Gastrocnemius medialis (tissue), 4 donors: ENCODE measurements around the gene PEX26.
A peak's percentile ranks its signal among the peaks of the same experiment; 100 is the strongest.

Source experiments
- POLR2A ChIP-seq, 2 donors: fragments of 450-650 bp; IDR thresholded peaks; one replicate each; pipeline ENCODE4 v1.6.1; 2017; ENCODE audit warnings: antibody characterized with exemption in 2 of 2, mild to moderate bottlenecking in 2 of 2, moderate library complexity in 2 of 2
- TF ChIP-seq, protein P1 (sequence below), 5 experiments: fragments of 450-650 bp in 3 of 5; fragments of 200-600 bp in 2 of 5; sonication (generic) in 2 of 5; IDR thresholded peaks in 4 of 5; conservative IDR thresholded peaks in 1 of 5; 1 replicate in 4 of 5; 2 replicates in 1 of 5; pipeline ENCODE4 v1.5.1; 2016 to 2019; ENCODE audit warnings: antibody characterized with exemption in 5 of 5, mild to moderate bottlenecking in 3 of 5, moderate library complexity in 3 of 5

DNA sequence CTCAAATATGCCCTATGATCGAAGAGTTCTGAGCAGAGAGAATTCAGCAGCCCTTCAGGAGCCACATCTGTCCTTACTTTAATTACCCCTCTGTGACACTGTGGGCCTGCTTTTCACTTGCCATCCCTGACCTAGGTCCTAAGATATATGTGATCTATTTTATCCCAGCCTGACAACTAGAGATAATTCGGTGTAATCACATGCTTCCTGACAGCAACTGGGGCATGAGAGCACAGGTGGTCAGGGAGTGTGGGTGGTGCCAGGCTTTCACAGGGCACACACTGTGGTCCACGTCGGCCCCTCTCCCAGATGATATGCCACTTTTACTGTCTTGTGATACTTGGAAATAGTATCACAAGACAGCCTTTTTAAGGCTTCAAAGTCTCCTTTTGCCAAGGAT lies 36.7 kb downstream of the PEX26 start:
- TF ChIP-seq, protein P1, sequence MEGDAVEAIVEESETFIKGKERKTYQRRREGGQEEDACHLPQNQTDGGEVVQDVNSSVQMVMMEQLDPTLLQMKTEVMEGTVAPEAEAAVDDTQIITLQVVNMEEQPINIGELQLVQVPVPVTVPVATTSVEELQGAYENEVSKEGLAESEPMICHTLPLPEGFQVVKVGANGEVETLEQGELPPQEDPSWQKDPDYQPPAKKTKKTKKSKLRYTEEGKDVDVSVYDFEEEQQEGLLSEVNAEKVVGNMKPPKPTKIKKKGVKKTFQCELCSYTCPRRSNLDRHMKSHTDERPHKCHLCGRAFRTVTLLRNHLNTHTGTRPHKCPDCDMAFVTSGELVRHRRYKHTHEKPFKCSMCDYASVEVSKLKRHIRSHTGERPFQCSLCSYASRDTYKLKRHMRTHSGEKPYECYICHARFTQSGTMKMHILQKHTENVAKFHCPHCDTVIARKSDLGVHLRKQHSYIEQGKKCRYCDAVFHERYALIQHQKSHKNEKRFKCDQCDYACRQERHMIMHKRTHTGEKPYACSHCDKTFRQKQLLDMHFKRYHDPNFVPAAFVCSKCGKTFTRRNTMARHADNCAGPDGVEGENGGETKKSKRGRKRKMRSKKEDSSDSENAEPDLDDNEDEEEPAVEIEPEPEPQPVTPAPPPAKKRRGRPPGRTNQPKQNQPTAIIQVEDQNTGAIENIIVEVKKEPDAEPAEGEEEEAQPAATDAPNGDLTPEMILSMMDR (IDR thresholded peaks at IDR 0.05 in 4 of 5, conservative IDR thresholded peaks at IDR 0.05 in 1 of 5), result no peak
- peak; percentile 55 to 66 for TF ChIP-seq POLR2A (IDR thresholded peaks at IDR 0.05)
